ENCODE measurements around the gene PROM1.

DNA sequence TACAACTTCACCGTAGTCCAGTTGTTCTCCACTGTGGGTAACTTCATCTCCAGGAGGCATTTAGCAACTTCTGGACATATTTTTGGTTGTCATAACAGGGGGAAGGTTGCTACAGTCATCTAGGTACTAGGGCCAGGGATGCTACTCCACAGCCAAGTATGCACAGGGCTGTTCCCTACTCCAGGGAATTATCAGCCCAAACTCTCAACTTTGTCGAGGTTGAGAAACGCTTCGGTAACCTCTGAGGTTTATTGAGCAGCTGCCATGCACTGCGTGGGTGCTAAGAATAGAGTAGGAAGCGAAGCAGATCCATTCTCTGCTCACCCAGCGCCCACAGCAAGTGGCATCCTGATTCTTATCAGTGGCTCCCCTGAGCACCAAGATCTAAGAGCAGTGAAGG lies 153.5 kb downstream of the PROM1 start:
- TF ChIP-seq, protein P1, sequence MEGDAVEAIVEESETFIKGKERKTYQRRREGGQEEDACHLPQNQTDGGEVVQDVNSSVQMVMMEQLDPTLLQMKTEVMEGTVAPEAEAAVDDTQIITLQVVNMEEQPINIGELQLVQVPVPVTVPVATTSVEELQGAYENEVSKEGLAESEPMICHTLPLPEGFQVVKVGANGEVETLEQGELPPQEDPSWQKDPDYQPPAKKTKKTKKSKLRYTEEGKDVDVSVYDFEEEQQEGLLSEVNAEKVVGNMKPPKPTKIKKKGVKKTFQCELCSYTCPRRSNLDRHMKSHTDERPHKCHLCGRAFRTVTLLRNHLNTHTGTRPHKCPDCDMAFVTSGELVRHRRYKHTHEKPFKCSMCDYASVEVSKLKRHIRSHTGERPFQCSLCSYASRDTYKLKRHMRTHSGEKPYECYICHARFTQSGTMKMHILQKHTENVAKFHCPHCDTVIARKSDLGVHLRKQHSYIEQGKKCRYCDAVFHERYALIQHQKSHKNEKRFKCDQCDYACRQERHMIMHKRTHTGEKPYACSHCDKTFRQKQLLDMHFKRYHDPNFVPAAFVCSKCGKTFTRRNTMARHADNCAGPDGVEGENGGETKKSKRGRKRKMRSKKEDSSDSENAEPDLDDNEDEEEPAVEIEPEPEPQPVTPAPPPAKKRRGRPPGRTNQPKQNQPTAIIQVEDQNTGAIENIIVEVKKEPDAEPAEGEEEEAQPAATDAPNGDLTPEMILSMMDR (conservative IDR thresholded peaks at IDR 0.05; ENCODE audit: low read depth in 2 of 2), result no peak
- TF ChIP-seq EZH2 (IDR thresholded peaks at IDR 0.05; ENCODE audit: low read depth, unreplicated experiment), result no peak
- TF ChIP-seq POLR2AphosphoS5 (IDR thresholded peaks at IDR 0.05; ENCODE audit: low read depth), result no peak
- no peak for TF ChIP-seq REST (IDR thresholded peaks at IDR 0.05; ENCODE audit: unreplicated experiment)
- no peak for TF ChIP-seq EZH2phosphoT487 (IDR thresholded peaks at IDR 0.05; ENCODE audit: unreplicated experiment)
- TF ChIP-seq CREB1 (CRISPR knock-in tag; IDR thresholded peaks at IDR 0.05; ENCODE audit: low read depth), result no peak
- TF ChIP-seq STAT1 (IDR thresholded peaks at IDR 0.05; ENCODE audit: unreplicated experiment), result no peak
- TF ChIP-seq, protein P2, sequence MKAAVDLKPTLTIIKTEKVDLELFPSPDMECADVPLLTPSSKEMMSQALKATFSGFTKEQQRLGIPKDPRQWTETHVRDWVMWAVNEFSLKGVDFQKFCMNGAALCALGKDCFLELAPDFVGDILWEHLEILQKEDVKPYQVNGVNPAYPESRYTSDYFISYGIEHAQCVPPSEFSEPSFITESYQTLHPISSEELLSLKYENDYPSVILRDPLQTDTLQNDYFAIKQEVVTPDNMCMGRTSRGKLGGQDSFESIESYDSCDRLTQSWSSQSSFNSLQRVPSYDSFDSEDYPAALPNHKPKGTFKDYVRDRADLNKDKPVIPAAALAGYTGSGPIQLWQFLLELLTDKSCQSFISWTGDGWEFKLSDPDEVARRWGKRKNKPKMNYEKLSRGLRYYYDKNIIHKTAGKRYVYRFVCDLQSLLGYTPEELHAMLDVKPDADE (IDR thresholded peaks at IDR 0.05), result no peak
- no peak for TF ChIP-seq ZNF114 (CRISPR knock-in tag; IDR thresholded peaks at IDR 0.05)
